Hepatocyte (in vitro differentiated cells): ENCODE results near the gene SHROOM3. TPM values are rescaled to one million over a fixed set of nuclear protein-coding genes. Genes with fewer than 3 reads are reported as not detected.
A peak's percentile ranks its signal among the peaks of the same experiment; 100 is the strongest.

Source experiments
- DNase-seq: peaks from one replicate; pipeline ENCODE4 v3.0.0-alpha.2; 2016; ENCODE audit warnings: low spot score
- H2AFZ ChIP-seq: fragments of 200-600 bp; sonication (generic); 2 replicates; pipeline ENCODE4 v1.6.0; 2016; ENCODE audit warnings: antibody characterized with exemption, mild to moderate bottlenecking
- H3K27ac ChIP-seq: fragments of 200-600 bp; sonication (generic); 2 replicates; pipeline ENCODE4 v1.5.1; 2016; ENCODE audit warnings: mild to moderate bottlenecking
- H3K27me3 ChIP-seq: fragments of 200-600 bp; sonication (generic); 2 replicates; pipeline ENCODE4 v1.6.1; 2016
- H3K36me3 ChIP-seq: fragments of 200-600 bp; sonication (generic); replicated peaks from 2 replicates; pipeline ENCODE4 v1.5.1; 2016; ENCODE audit warnings: low read depth; ENCODE audit not compliant: insufficient read depth
- H3K4me1 ChIP-seq: fragments of 200-600 bp; sonication (generic); 2 replicates; pipeline ENCODE4 v1.5.1; 2016; ENCODE audit warnings: mild to moderate bottlenecking, moderate library complexity; ENCODE audit not compliant: insufficient read depth
- H3K4me2 ChIP-seq: fragments of 200-600 bp; sonication (generic); 2 replicates; pipeline ENCODE4 v1.6.0; 2016
- H3K4me3 ChIP-seq: fragments of 200-600 bp; sonication (generic); 2 replicates; pipeline ENCODE4 v1.5.1; 2016; ENCODE audit warnings: mild to moderate bottlenecking
- H3K79me2 ChIP-seq: fragments of 200-600 bp; sonication (generic); 2 replicates; pipeline ENCODE4 v1.6.0; 2017; ENCODE audit warnings: mild to moderate bottlenecking
- H3K9me2 ChIP-seq: fragments of 200-600 bp; sonication (generic); replicated peaks from 2 replicates; pipeline ENCODE4 v1.6.0; 2017; ENCODE audit warnings: mild to moderate bottlenecking; ENCODE audit not compliant: insufficient read depth
- H3K9me3 ChIP-seq: fragments of 200-600 bp; sonication (generic); 2 replicates; pipeline ENCODE4 v1.5.1; 2016; ENCODE audit warnings: low read depth, mild to moderate bottlenecking
- H4K20me1 ChIP-seq: fragments of 200-600 bp; sonication (generic); 2 replicates; pipeline ENCODE4 v1.6.0; 2016; ENCODE audit warnings: mild to moderate bottlenecking; ENCODE audit not compliant: insufficient read depth, poor library complexity, severe bottlenecking
- EZH2 ChIP-seq: fragments of 200-600 bp; sonication (generic); IDR thresholded peaks from 2 replicates; pipeline ENCODE4 v1.6.1; 2016; ENCODE audit warnings: antibody characterized with exemption, mild to moderate bottlenecking, borderline replicate concordance
- EZH2phosphoT487 ChIP-seq: fragments of 200-600 bp; sonication (generic); IDR thresholded peaks from one replicate; pipeline ENCODE4 v1.6.1; 2018; ENCODE audit warnings: antibody characterized with exemption, mild to moderate bottlenecking, low read depth, moderate library complexity; ENCODE audit not compliant: unreplicated experiment, severe bottlenecking
- WGBS: methylation state at CpG from one replicate; pipeline ENCODE4 v1.1.6; 2016; ENCODE audit warnings: low lambda C conversion rate; ENCODE audit errors: missing lambda C conversion rate; 5-methylcytosine and 5-hydroxymethylcytosine counted together
- polyA plus RNA-seq: library from polyadenylated mRNA; unstranded; fragments of >200 nt; fragmentation: Nextera tagmentation; extraction: Ambion mirVana; gene quantifications from 2 replicates; pipeline ENCODE4 v1.2.1, GENCODE V29; 2016
- total RNA-seq: library from RNA; depleted of rRNA; stranded (reverse); fragments of >200 nt; gene quantifications from 2 replicates; pipeline ENCODE4 v1.2.3, GENCODE V29; 2014
- TF ChIP-seq, protein P1 (sequence below): fragments of 200-600 bp; sonication (generic); IDR thresholded peaks from 2 replicates; pipeline ENCODE4 v1.5.1; 2016; ENCODE audit warnings: antibody characterized with exemption, mild to moderate bottlenecking; ENCODE audit not compliant: poor library complexity

The SHROOM3 gene
- total and polyA plus RNA-seq, 2 experiments from 2014 or later: 35.0 to 63.1 TPM

DNA sequence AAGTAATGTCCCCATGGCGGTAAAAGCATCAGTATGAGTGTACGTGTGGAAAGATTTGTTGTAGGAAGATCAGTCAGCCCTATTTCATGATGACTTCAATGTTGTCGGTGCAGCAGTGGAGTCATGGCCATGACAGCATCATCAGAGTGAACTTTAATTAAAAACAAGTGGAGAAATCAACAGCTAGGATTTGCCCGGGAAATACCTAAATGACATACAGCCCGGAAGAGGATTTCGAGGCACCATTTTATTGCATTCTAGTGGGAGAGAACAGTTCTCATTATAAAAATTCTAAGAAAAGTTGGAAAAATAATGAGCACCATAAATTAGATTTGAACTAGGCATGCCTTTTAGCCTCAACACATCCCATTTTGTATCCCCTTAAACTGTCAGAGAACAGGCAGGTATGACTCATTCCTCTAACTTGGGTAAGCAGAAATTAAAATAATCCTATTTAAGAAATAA lies 170.1 kb downstream of the SHROOM3 start:
- no peak for DNase-seq
- no peak overlapping the region for H3K27ac ChIP-seq
- no peaks in the 10 kb centered on the region for H3K9me2 ChIP-seq
- H2AFZ ChIP-seq: no peak overlapping the region
- TF ChIP-seq EZH2phosphoT487 (no peak), EZH2 (no peak)
- TF ChIP-seq, protein P1, sequence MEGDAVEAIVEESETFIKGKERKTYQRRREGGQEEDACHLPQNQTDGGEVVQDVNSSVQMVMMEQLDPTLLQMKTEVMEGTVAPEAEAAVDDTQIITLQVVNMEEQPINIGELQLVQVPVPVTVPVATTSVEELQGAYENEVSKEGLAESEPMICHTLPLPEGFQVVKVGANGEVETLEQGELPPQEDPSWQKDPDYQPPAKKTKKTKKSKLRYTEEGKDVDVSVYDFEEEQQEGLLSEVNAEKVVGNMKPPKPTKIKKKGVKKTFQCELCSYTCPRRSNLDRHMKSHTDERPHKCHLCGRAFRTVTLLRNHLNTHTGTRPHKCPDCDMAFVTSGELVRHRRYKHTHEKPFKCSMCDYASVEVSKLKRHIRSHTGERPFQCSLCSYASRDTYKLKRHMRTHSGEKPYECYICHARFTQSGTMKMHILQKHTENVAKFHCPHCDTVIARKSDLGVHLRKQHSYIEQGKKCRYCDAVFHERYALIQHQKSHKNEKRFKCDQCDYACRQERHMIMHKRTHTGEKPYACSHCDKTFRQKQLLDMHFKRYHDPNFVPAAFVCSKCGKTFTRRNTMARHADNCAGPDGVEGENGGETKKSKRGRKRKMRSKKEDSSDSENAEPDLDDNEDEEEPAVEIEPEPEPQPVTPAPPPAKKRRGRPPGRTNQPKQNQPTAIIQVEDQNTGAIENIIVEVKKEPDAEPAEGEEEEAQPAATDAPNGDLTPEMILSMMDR: no peak
- no peaks in the 10 kb centered on the region for H4K20me1 ChIP-seq
- H3K9me3 ChIP-seq: no peaks in the 10 kb centered on the region
- H3K4me3 ChIP-seq: no peak overlapping the region
- H3K27me3 ChIP-seq: no peaks in the 10 kb centered on the region
- no peak overlapping the region for H3K4me2 ChIP-seq
- no peaks in the 10 kb centered on the region for H3K36me3 ChIP-seq
- H3K79me2 ChIP-seq: peaks cover 70% of the 10 kb centered on the region
- H3K4me1 ChIP-seq: peaks cover 32% of the 10 kb centered on the region
- WGBS: 60% methylated on average over 6 of the region's 6 CpGs

DNA sequence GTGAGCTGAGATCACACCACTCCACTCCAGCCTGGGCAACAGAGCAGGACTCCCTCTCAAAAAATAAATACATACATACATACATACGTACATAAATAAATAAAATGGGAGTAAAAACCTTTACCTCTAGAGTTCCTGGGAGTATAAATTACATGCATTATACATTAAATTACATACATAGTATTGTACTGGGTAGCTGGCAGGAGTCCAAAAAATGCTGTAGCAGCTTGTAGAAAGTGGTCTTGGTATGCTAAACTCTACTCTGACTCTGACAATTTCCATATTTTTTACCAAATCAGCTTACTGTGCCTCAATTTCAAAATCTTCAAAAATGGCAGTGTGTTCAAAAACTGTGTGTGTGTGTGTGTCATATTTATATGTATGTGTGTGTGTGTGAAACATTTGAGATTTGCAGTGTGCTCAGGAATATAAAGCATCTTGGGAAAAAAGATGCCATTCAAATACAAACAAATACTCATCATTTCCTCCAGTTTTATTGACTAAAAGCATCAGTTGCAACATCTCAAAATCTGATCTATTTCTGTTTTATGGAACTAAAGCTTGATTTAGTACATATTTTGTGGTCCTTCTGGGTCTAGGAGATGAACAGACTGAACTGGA lies 171.7 kb downstream of the SHROOM3 start:
- Histone ChIP-seq H3K36me3 (no peaks in the 10 kb centered on the region), H3K27ac (peak overlapping the region; percentile 21), H3K4me3 (no peak overlapping the region), H4K20me1 (no peaks in the 10 kb centered on the region), H3K79me2 (peaks cover 75% of the 10 kb centered on the region), H2AFZ (no peak overlapping the region), H3K27me3 (no peaks in the 10 kb centered on the region), H3K9me2 (no peaks in the 10 kb centered on the region), H3K4me1 (peaks cover 38% of the 10 kb centered on the region), H3K4me2 (no peak overlapping the region), H3K9me3 (no peaks in the 10 kb centered on the region)
- DNase-seq: peak; percentile 43
- 33% methylated on average over 1 of the region's 1 CpG for WGBS
- TF ChIP-seq EZH2phosphoT487 (no peak), EZH2 (no peak)
- TF ChIP-seq, protein P1: no peak

DNA sequence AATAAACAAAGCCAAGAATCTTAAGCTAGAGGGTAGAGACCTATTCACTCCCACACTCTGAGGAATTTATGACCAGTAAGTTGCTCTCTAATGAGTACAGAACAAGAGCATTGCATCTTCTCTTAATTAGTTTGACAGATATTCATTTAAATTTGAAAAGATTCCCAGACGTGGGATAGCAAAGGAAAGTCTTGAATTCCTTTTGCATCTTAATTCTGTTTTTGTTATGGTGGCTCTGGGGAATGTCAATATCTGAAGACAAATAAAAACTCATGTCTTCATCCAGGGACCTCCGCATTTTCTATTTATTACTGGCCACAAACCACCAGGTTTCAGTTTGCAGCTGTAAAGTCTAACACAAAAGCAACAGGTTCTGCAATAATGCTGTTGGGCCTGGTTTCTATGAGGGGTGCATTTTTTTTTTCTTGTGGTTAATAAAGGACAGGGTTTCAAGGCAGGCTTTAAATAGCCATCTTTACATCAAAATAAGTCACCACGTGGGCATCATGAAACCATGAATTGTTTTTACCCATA lies 172.3 kb downstream of the SHROOM3 start:
- Histone ChIP-seq H3K4me1 (peaks cover 38% of the 10 kb centered on the region), H3K4me3 (no peak overlapping the region), H3K79me2 (peaks cover 73% of the 10 kb centered on the region), H3K9me2 (no peaks in the 10 kb centered on the region), H3K27me3 (no peaks in the 10 kb centered on the region), H3K27ac (peak overlapping the region; percentile 21), H4K20me1 (no peaks in the 10 kb centered on the region), H3K36me3 (no peaks in the 10 kb centered on the region), H3K4me2 (no peak overlapping the region), H2AFZ (no peak overlapping the region), H3K9me3 (no peaks in the 10 kb centered on the region)
- TF ChIP-seq EZH2phosphoT487 (no peak), EZH2 (no peak)
- TF ChIP-seq, protein P1: no peak
- no peak for DNase-seq
- 35% methylated on average over 3 of the region's 3 CpGs for WGBS
